BE2C (cell line): ENCODE data around the gene BAX.

Experiments used
- DNase-seq: peaks from one replicate; pipeline ENCODE4 v3.0.0-alpha.2; 2020
- H3K27me3 ChIP-seq: fragments of 250-450 bp; sonication (Bioruptor Pico); 2 replicates; pipeline ENCODE4 v1.5.1; 2020; ENCODE audit warnings: mild to moderate bottlenecking
- H3K36me3 ChIP-seq: fragments of 250-450 bp; sonication (Bioruptor Pico); 2 replicates; pipeline ENCODE4 v1.5.1; 2020; ENCODE audit warnings: mild to moderate bottlenecking
- H3K4me1 ChIP-seq: fragments of 250-450 bp; sonication (Bioruptor Pico); 2 replicates; pipeline ENCODE4 v1.5.1; 2020
- H3K4me3 ChIP-seq: 2 replicates; pipeline ENCODE4 v1.5.1; 2011; ENCODE audit warnings: low read depth, low read length
- H3K9me3 ChIP-seq: fragments of 250-450 bp; sonication (Bioruptor Pico); 2 replicates; pipeline ENCODE4 v1.5.1; 2020
- CTCF ChIP-seq: IDR thresholded peaks from 2 replicates; pipeline ENCODE4 v1.5.1; 2012; ENCODE audit warnings: mild to moderate bottlenecking, low read depth, low read length

Gene BAX

GRCh38 chr19:48959341-48960239, 4.9 kb downstream of the BAX start:
- no peak for TF ChIP-seq CTCF
- DNase-seq: no peak
- Histone ChIP-seq H3K36me3 (peaks cover 3% of the 10 kb centered on the region), H3K9me3 (no peaks in the 10 kb centered on the region), H3K4me3 (no peak overlapping the region), H3K4me1 (peaks cover 14% of the 10 kb centered on the region), H3K27me3 (no peaks in the 10 kb centered on the region)

GRCh38 chr19:48961051-48961649, 6.5 kb downstream of the BAX start:
- DNase-seq: no peak
- H3K4me1 ChIP-seq: peaks cover 14% of the 10 kb centered on the region
- no peak for TF ChIP-seq CTCF
- H3K4me3 ChIP-seq: no peak overlapping the region
- peaks cover 5% of the 10 kb centered on the region for H3K36me3 ChIP-seq
- H3K27me3 ChIP-seq: no peaks in the 10 kb centered on the region
- H3K9me3 ChIP-seq: no peaks in the 10 kb centered on the region

GRCh38 chr19:48961673-48962028, 7.0 kb downstream of the BAX start:
- peaks cover 14% of the 10 kb centered on the region for H3K4me1 ChIP-seq
- no peaks in the 10 kb centered on the region for H3K27me3 ChIP-seq
- no peak overlapping the region for H3K4me3 ChIP-seq
- H3K9me3 ChIP-seq: no peaks in the 10 kb centered on the region
- no peak for TF ChIP-seq CTCF
- H3K36me3 ChIP-seq: peaks cover 8% of the 10 kb centered on the region
- no peak for DNase-seq

- no peaks in the 10 kb centered on the region for H3K27me3 ChIP-seq
- peaks cover 14% of the 10 kb centered on the region for H3K36me3 ChIP-seq
- no peak overlapping the region for H3K4me3 ChIP-seq
- no peaks in the 10 kb centered on the region for H3K9me3 ChIP-seq
- no peak for TF ChIP-seq CTCF
- H3K4me1 ChIP-seq: peaks cover 14% of the 10 kb centered on the region
- no peak for DNase-seq
Measured at GRCh38 chr19:48962029-48962848, 7.6 kb downstream of the BAX start.

GRCh38 chr19:48962849-48963165, 8.1 kb downstream of the BAX start:
- no peak overlapping the region for H3K4me3 ChIP-seq
- no peak for DNase-seq
- peaks cover 14% of the 10 kb centered on the region for H3K4me1 ChIP-seq
- no peak for TF ChIP-seq CTCF
- no peaks in the 10 kb centered on the region for H3K9me3 ChIP-seq
- no peaks in the 10 kb centered on the region for H3K27me3 ChIP-seq
- H3K36me3 ChIP-seq: peaks cover 20% of the 10 kb centered on the region
